PC-9 (cell line): ENCODE results near the gene BTBD18. TPM values are rescaled to one million over a fixed set of nuclear protein-coding genes. Genes with fewer than 3 reads are reported as not detected.
"Not testable (repeated sequence)": the region's sequence is repeated elsewhere in the genome, so short reads cannot be mapped to it uniquely, and the experiment has no call there.

Experiments
- BruUV-seq: library from RNA; stranded (reverse); fragments of 400-500 nt; replicated peaks from 2 replicates; lab custom pipeline; 2021; lab: Mats Ljungman, UMichigan
- CTCF ChIA-PET: fragments of 300-600 bp; sonication (Branson Sonifier 250); formaldehyde crosslinking; loops from one replicate; lab custom pipeline; 2022; ENCODE audit warnings: antibody characterized with exemption; lab: Charles Lee
- POLR2A ChIA-PET: fragments of 300-600 bp; sonication (Branson Sonifier 250); formaldehyde crosslinking; loops from one replicate; lab custom pipeline; 2022; ENCODE audit warnings: antibody characterized with exemption; ENCODE audit not compliant: unreplicated experiment; lab: Charles Lee
- DNase-seq, 2 experiments: peaks; one replicate each; pipeline versions ENCODE4 v3.0.0 to v3.0.0-alpha.2; 2015 to 2022; ENCODE audit warnings: mixed read lengths in 1 of 2
- H2AFZ ChIP-seq: fragments of 200-600 bp; sonication (generic); 2 replicates; pipeline ENCODE4 v1.8.1; 2017; ENCODE audit warnings: antibody characterized with exemption
- H3F3A ChIP-seq: fragments of 200-600 bp; sonication (generic); 2 replicates; pipeline ENCODE4 v1.8.1; 2017; ENCODE audit warnings: antibody characterized with exemption, mild to moderate bottlenecking, low read depth; ENCODE audit not compliant: insufficient read depth
- H3K27ac ChIP-seq: fragments of 200-600 bp; sonication (generic); 2 replicates; pipeline ENCODE4 v1.6.1; 2016; ENCODE audit warnings: mixed run types
- H3K27me3 ChIP-seq: fragments of 200-600 bp; sonication (generic); 2 replicates; pipeline ENCODE4 v1.6.1; 2016; ENCODE audit warnings: low read depth, mixed run types; ENCODE audit not compliant: insufficient read depth
- H3K36me3 ChIP-seq: fragments of 200-600 bp; sonication (generic); 2 replicates; pipeline ENCODE4 v1.6.1; 2016; ENCODE audit warnings: low read depth, mixed run types
- H3K4me1 ChIP-seq: fragments of 200-600 bp; sonication (generic); replicated peaks from 2 replicates; pipeline ENCODE4 v1.6.1; 2016; ENCODE audit warnings: mixed run types; ENCODE audit not compliant: insufficient read depth
- H3K4me2 ChIP-seq: fragments of 200-600 bp; sonication (generic); 2 replicates; pipeline ENCODE4 v1.6.1; 2017; ENCODE audit warnings: mixed run types
- H3K4me3 ChIP-seq: fragments of 200-600 bp; sonication (generic); 2 replicates; pipeline ENCODE4 v1.6.1; 2016; ENCODE audit warnings: mixed run types
- H3K79me2 ChIP-seq: fragments of 200-600 bp; sonication (generic); 2 replicates; pipeline ENCODE4 v1.6.1; 2017; ENCODE audit warnings: low read depth, mixed run types
- H3K9me2 ChIP-seq: fragments of 200-600 bp; sonication (generic); 2 replicates; pipeline ENCODE4 v1.8.1; 2017; ENCODE audit warnings: mild to moderate bottlenecking; ENCODE audit not compliant: insufficient read depth
- H3K9me3 ChIP-seq: fragments of 200-600 bp; sonication (generic); 2 replicates; pipeline ENCODE4 v1.8.1; 2016; ENCODE audit warnings: low read depth; ENCODE audit not compliant: insufficient read depth
- H4K20me1 ChIP-seq: fragments of 200-600 bp; sonication (generic); 2 replicates; pipeline ENCODE4 v1.8.1; 2017; ENCODE audit not compliant: insufficient read depth
- CTCF ChIP-seq: fragments of 200-600 bp; sonication (generic); conservative IDR thresholded peaks from 2 replicates; pipeline ENCODE4 v1.6.1; 2017; ENCODE audit warnings: mixed run types, antibody characterized with exemption, mild to moderate bottlenecking, moderate library complexity
- EZH2 ChIP-seq: fragments of 200-600 bp; sonication (generic); IDR thresholded peaks from 2 replicates; pipeline ENCODE4 v1.8.0; 2017; ENCODE audit warnings: antibody characterized with exemption, low read depth
- intact Hi-C: fragments of 100-400 bp; cut with micrococcal nuclease; formaldehyde crosslinking; loops from one replicate; pipeline ENCODE4 v1.10.0; 2022; ENCODE audit not compliant: unreplicated experiment
- total RNA-seq: library from RNA; stranded (reverse); gene quantifications from 2 replicates; pipeline ENCODE4 v1.2.3, GENCODE V29; 2021

Gene BTBD18
- total RNA-seq, 1 experiment from 2014 or later, result not detected

GRCh38 chr11:57709802-57710367, 41.7 kb downstream of the BTBD18 start:
- Histone ChIP-seq H4K20me1 (peaks cover 14% of the 10 kb centered on the region), H3K27ac (no peak overlapping the region), H3K4me2 (no peak overlapping the region), H3F3A (peaks cover 33% of the 10 kb centered on the region), H3K9me3 (no peaks in the 10 kb centered on the region), H3K79me2 (peaks cover 50% of the 10 kb centered on the region), H3K36me3 (0 out of 2 replicates have a peak, but pooled peaks cover 9% of the 10 kb centered on the region), H2AFZ (no peak overlapping the region), H3K27me3 (no peaks in the 10 kb centered on the region), H3K4me3 (no peak overlapping the region), H3K4me1 (peaks cover 25% of the 10 kb centered on the region), H3K9me2 (no peaks in the 10 kb centered on the region)
- intact Hi-C loops, result no loop called here
- no peak for TF ChIP-seq EZH2
- no peak for TF ChIP-seq CTCF
- ChIA-PET POLR2A (interaction anchor here (0.6 kb wide), 1 partner anchor 51 kb away, joined by 3 read pairs; the partner anchor contains the start of gene CTNND1), CTCF (interaction anchor here (0.7 kb wide), 2 partner anchors 49 to 111 kb away, joined by 3 to 5 read pairs; no protein-coding TSS in a partner anchor)
- BruUV-seq, result no TSS peak
- no peak for DNase-seq

GRCh38 chr11:57705432-57705831, 46.2 kb downstream of the BTBD18 start:
- H4K20me1 ChIP-seq, H3K9me3 ChIP-seq, intact Hi-C loops, H3K4me3 ChIP-seq, H3K9me2 ChIP-seq, H3K4me1 ChIP-seq, BruUV-seq, DNase-seq, H3K27ac ChIP-seq, H3K27me3 ChIP-seq, H2AFZ ChIP-seq, H3K4me2 ChIP-seq: not testable (repeated sequence)
- Histone ChIP-seq H3K36me3 (peaks cover 28% of the 10 kb centered on the region), H3F3A (peaks cover 45% of the 10 kb centered on the region), H3K79me2 (peaks cover 16% of the 10 kb centered on the region)
- CTCF ChIA-PET, result interaction anchor here (1.1 kb wide), 1 partner anchor 28 kb away, joined by 11 read pairs; no protein-coding TSS in a partner anchor
- POLR2A ChIA-PET, result interaction anchor here (0.7 kb wide), 1 partner anchor 22 kb away, joined by 5 read pairs; no protein-coding TSS in a partner anchor

GRCh38 chr11:57704932-57705331, 46.7 kb downstream of the BTBD18 start:
- no peaks in the 10 kb centered on the region; the same call in 1 of the 2 replicates for H4K20me1 ChIP-seq
- H2AFZ ChIP-seq, result no peak overlapping the region
- no peak for DNase-seq
- TF ChIP-seq CTCF (no peak), EZH2 (no peak)
- H3K9me3 ChIP-seq, result no peaks in the 10 kb centered on the region
- no peaks in the 10 kb centered on the region for H3K27me3 ChIP-seq
- H3K4me2 ChIP-seq, result no peak overlapping the region
- no TSS peak for BruUV-seq
- H3F3A ChIP-seq, result peaks cover 47% of the 10 kb centered on the region
- peaks cover 28% of the 10 kb centered on the region for H3K36me3 ChIP-seq
- ChIA-PET CTCF (interaction anchor here (1.1 kb wide), 1 partner anchor 29 kb away, joined by 11 read pairs; no protein-coding TSS in a partner anchor), POLR2A (interaction anchor here (0.7 kb wide), 1 partner anchor 21 kb away, joined by 5 read pairs; no protein-coding TSS in a partner anchor)
- H3K79me2 ChIP-seq, result peaks cover 11% of the 10 kb centered on the region
- H3K27ac ChIP-seq, result no peak overlapping the region
- H3K4me1 ChIP-seq, result no peaks in the 10 kb centered on the region
- H3K4me3 ChIP-seq, result no peak overlapping the region
- intact Hi-C loops, result no loop called here
- no peaks in the 10 kb centered on the region for H3K9me2 ChIP-seq
